GM12878 (cell line): ENCODE data around the gene GUCY1A2. TPM values are rescaled to one million over a fixed set of nuclear protein-coding genes. Genes with fewer than 3 reads are reported as not detected.

Experiments used
- ATAC-seq: fragments of 200-7000 bp; cut with Tn5 transposase; 3 replicates; pipeline ENCODE4 v1.9.1; 2020; ENCODE audit warnings: mild to moderate bottlenecking, moderate library complexity
- BruUV-seq: library from RNA; stranded (reverse); fragments of 400-500 nt; replicated peaks from 2 replicates; lab custom pipeline; 2021; lab: Mats Ljungman, UMichigan
- CTCF ChIA-PET: fragments of 300-600 bp; sonication (Branson Sonifier 250); formaldehyde crosslinking; extraction: SDS; loops from one replicate; lab custom pipeline; 2021; ENCODE audit warnings: inconsistent platforms; lab: Yijun Ruan, JAX
- POLR2A ChIA-PET: fragments of 350-600 bp; formaldehyde crosslinking; extraction: SDS; loops from one replicate; lab custom pipeline; 2021; ENCODE audit warnings: inconsistent platforms; lab: Charles Lee
- RAD21 ChIA-PET: fragments of 300-600 bp; sonication (Branson Sonifier 250); formaldehyde crosslinking; loops from one replicate; lab custom pipeline; 2023; ENCODE audit warnings: antibody characterized with exemption; ENCODE audit not compliant: unreplicated experiment; lab: Charles Lee
- SMC1A ChIA-PET: fragments of 300-600 bp; sonication (Branson Sonifier 250); formaldehyde crosslinking; loops from one replicate; lab custom pipeline; 2023; ENCODE audit not compliant: unreplicated experiment, uncharacterized antibody; lab: Charles Lee
- DNase-seq: peaks from one replicate; pipeline ENCODE4 v3.0.0-alpha.2; 2011; ENCODE audit warnings: low read depth, low spot score
- FAIRE-seq: peaks from 3 replicates; lab custom pipeline; 2011; peaks lifted over from hg19 to GRCh38; lab: Jason Lieb, UNC
- H2AFZ ChIP-seq: 2 replicates; pipeline ENCODE4 v1.6.0; 2011; ENCODE audit warnings: low read depth, low read length, control low read depth; ENCODE audit not compliant: control insufficient read depth
- H3K27ac ChIP-seq: 2 replicates; pipeline ENCODE4 v1.5.1; 2011; ENCODE audit warnings: control low read depth; ENCODE audit not compliant: control insufficient read depth, insufficient read depth
- H3K27me3 ChIP-seq, 2 experiments: replicated peaks in 1 of 2; 2 replicates each; pipeline versions ENCODE4 v1.6.0 to v1.6.1; 2011; ENCODE audit warnings: low read length in 1 of 2; ENCODE audit not compliant: control insufficient read depth in 2 of 2, insufficient read depth in 2 of 2
- H3K36me3 ChIP-seq, 2 experiments: 2 replicates each; pipeline ENCODE4 v1.5.1; 2011; ENCODE audit warnings: low read length in 1 of 2; ENCODE audit not compliant: control insufficient read depth in 2 of 2, insufficient read depth in 2 of 2
- H3K4me1 ChIP-seq: 2 replicates; pipeline ENCODE4 v1.6.1; 2011; ENCODE audit warnings: mild to moderate bottlenecking, low read length, moderate library complexity, mixed read lengths; ENCODE audit not compliant: control insufficient read depth, insufficient read depth
- H3K4me2 ChIP-seq: 2 replicates; pipeline ENCODE4 v1.6.0; 2011; ENCODE audit warnings: control low read depth; ENCODE audit not compliant: control insufficient read depth, insufficient read depth
- H3K4me3 ChIP-seq: fragments of 200-600 bp; sonication (generic); 2 replicates; pipeline ENCODE4 v1.5.1; 2016
- H3K79me2 ChIP-seq: 2 replicates; pipeline ENCODE4 v1.6.0; 2011; ENCODE audit warnings: low read length; ENCODE audit not compliant: control insufficient read depth, insufficient read depth
- H3K9ac ChIP-seq: 2 replicates; pipeline ENCODE4 v1.8.0; 2011; ENCODE audit warnings: low read length, control low read depth, mixed read lengths; ENCODE audit not compliant: control insufficient read depth, insufficient read depth
- H3K9me3 ChIP-seq: replicated peaks from 3 replicates; pipeline ENCODE4 v1.5.1; 2011; ENCODE audit warnings: mild to moderate bottlenecking, low read length; ENCODE audit not compliant: control insufficient read depth, insufficient read depth
- H4K20me1 ChIP-seq: 2 replicates; pipeline ENCODE4 v1.6.0; 2011; ENCODE audit not compliant: control insufficient read depth, insufficient read depth
- BRCA1 ChIP-seq: IDR thresholded peaks from 2 replicates; pipeline ENCODE4 v1.6.1; 2011; ENCODE audit warnings: low read depth, low read length, improper control_type of control experiment
- CBFB ChIP-seq: IDR thresholded peaks from 2 replicates; pipeline ENCODE4 v1.6.1; 2016; ENCODE audit warnings: antibody characterized with exemption, low read depth
- EZH2 ChIP-seq: IDR thresholded peaks from 2 replicates; pipeline ENCODE4 v1.6.1; 2012; ENCODE audit warnings: low read depth, mild to moderate bottlenecking, control low read depth, inconsistent platforms, low read length, borderline replicate concordance; ENCODE audit not compliant: control insufficient read depth
- FOXK2 ChIP-seq: fragments of 450-650 bp; IDR thresholded peaks from 2 replicates; pipeline ENCODE4 v1.6.1; 2017; ENCODE audit warnings: mild to moderate bottlenecking, moderate library complexity
- HDAC2 ChIP-seq: fragments of 200-600 bp; sonication (generic); IDR thresholded peaks from 2 replicates; pipeline ENCODE4 v1.6.1; 2017
- IKZF2 ChIP-seq, 2 experiments: fragments of 450-650 bp; IDR thresholded peaks; 2 replicates each; pipeline ENCODE4 v1.6.1; 2017; ENCODE audit warnings: mild to moderate bottlenecking in 2 of 2, moderate library complexity in 2 of 2
- JUND ChIP-seq: IDR thresholded peaks from 2 replicates; pipeline ENCODE4 v1.6.1; 2012; ENCODE audit warnings: low read depth, mild to moderate bottlenecking, low read length, improper control_type of control experiment, moderate library complexity
- RCOR1 ChIP-seq: conservative IDR thresholded peaks from 2 replicates; pipeline ENCODE4 v1.6.1; 2012; ENCODE audit warnings: low read depth, low read length, improper control_type of control experiment
- SIN3A ChIP-seq: IDR thresholded peaks from 2 replicates; pipeline ENCODE4 v1.6.1; 2012; ENCODE audit warnings: low read depth, low read length, improper control_type of control experiment
- SMAD5 ChIP-seq: IDR thresholded peaks from 2 replicates; pipeline ENCODE4 v1.6.1; 2016; ENCODE audit warnings: antibody characterized with exemption, low read depth
- SUPT20H ChIP-seq: IDR thresholded peaks from 2 replicates; pipeline ENCODE4 v1.6.1; 2011; ENCODE audit warnings: low read depth, mild to moderate bottlenecking, low read length, moderate library complexity, borderline replicate concordance; ENCODE audit not compliant: control insufficient read depth
- ZNF24 ChIP-seq: fragments of 450-650 bp; IDR thresholded peaks from 2 replicates; pipeline ENCODE4 v1.6.1; 2017; ENCODE audit warnings: antibody characterized with exemption, mild to moderate bottlenecking
- in situ Hi-C: fragments of 300-500 bp; cut with MboI; formaldehyde crosslinking; loops from 9 replicates; pipeline ENCODE4 v1.14.3; 2018; ENCODE audit warnings: mixed read lengths
- intact Hi-C: fragments of 100-400 bp; cut with micrococcal nuclease; formaldehyde crosslinking; loops from one replicate; pipeline ENCODE4 v1.14.2; 2022; ENCODE audit not compliant: unreplicated experiment
- polyA plus RNA-seq, 11 experiments: library from polyadenylated mRNA; depleted of rRNA in 4 of 11; unstranded in 6 of 11; stranded (reverse) in 5 of 11; fragments of >200 nt; fragmentation: Nextera tagmentation in 4 of 11; fragmentation: Illumina TruSeq in 1 of 11; extraction: Ambion mirVana in 4 of 11; extraction: Trizol in 1 of 11; gene quantifications; 1 replicate in 1 of 11; 2 replicates in 10 of 11; pipeline versions ENCODE4 v1.2.1 to v1.2.3, GENCODE V29; 2011 to 2016; ENCODE audit warnings: inconsistent platforms in 2 of 11, missing spikeins in 2 of 11, low read depth in 1 of 11
- total RNA-seq, 4 experiments: library from RNA; depleted of rRNA in 3 of 4; stranded (reverse); fragments of >200 nt in 3 of 4; fragmentation: Illumina TruSeq in 1 of 4; extraction: Trizol in 1 of 4; gene quantifications; 2 replicates each; pipeline versions ENCODE4 v1.2.1 to v1.2.3, GENCODE V29; 2013 to 2021
- TF ChIP-seq, protein P1 (sequence below): fragments of 450-650 bp; IDR thresholded peaks from 2 replicates; pipeline ENCODE4 v1.6.1; 2017; ENCODE audit warnings: borderline replicate concordance
- TF ChIP-seq, protein P2 (sequence below): fragments of 450-650 bp; IDR thresholded peaks from 2 replicates; pipeline ENCODE4 v1.6.1; 2014; ENCODE audit warnings: mild to moderate bottlenecking
- TF ChIP-seq, protein P3 (sequence below): fragments of 450-650 bp; IDR thresholded peaks from 2 replicates; pipeline ENCODE4 v1.6.1; 2018; ENCODE audit warnings: mild to moderate bottlenecking, low read depth, moderate library complexity; ENCODE audit not compliant: partially characterized antibody

The GUCY1A2 gene
- total and polyA plus RNA-seq, 10 of the 15 experiments (the other 5 are each of a cell fraction or from before 2014, with no cell fraction given) = under 0.01 to 0.03 (median under 0.01) TPM; not detected in 4

DNA sequence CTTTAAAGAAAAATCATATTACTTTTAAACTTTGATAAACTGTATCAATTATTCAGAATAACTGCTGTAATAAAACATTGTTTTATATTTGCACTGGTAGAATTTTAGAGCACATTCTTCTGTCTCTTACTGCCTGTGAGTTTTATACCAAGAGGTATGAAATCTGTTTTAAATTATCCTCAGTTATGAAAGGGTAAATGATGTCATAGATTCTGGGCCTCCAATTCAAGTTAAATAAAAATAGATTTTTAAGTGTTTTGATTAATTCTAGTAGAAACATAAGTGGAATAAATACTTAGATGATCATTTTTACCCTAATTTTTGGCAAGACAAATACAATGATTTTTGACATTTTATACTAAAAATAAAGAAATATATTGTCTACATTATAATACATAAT lies 93.0 kb downstream of the GUCY1A2 start:
- BruUV-seq = no TSS peak
- no peak overlapping the region for H3K4me2 ChIP-seq

More for the DNA sequence above, 93.0 kb downstream of the GUCY1A2 start:
- DNase-seq (no peak), ATAC-seq (no peak), FAIRE-seq (no peak)
- ChIA-PET CTCF (no interaction called here), RAD21 (no interaction called here), SMC1A (no interaction called here), POLR2A (no interaction called here)
- Histone ChIP-seq H2AFZ (no peak overlapping the region), H3K4me1 (no peaks in the 10 kb centered on the region), H3K36me3 (no peaks in the 10 kb centered on the region), H3K4me3 (no peak overlapping the region), H3K27me3 (no peaks in the 10 kb centered on the region), H3K9ac (no peak overlapping the region), H3K9me3 (no peaks in the 10 kb centered on the region), H4K20me1 (no peaks in the 10 kb centered on the region), H3K27ac (no peak overlapping the region), H3K79me2 (no peaks in the 10 kb centered on the region)
- in situ Hi-C loops (no loop called here), intact Hi-C loops (no loop called here)
- no peak for TF ChIP-seq FOXK2
- no peak for TF ChIP-seq EZH2
- no peak for TF ChIP-seq SUPT20H
- no peak for TF ChIP-seq HDAC2
- TF ChIP-seq BRCA1 = no peak
- TF ChIP-seq ZNF24 = no peak
- no peak for TF ChIP-seq CBFB
- no peak for TF ChIP-seq RCOR1
- TF ChIP-seq SMAD5 = no peak
- TF ChIP-seq, protein P1, sequence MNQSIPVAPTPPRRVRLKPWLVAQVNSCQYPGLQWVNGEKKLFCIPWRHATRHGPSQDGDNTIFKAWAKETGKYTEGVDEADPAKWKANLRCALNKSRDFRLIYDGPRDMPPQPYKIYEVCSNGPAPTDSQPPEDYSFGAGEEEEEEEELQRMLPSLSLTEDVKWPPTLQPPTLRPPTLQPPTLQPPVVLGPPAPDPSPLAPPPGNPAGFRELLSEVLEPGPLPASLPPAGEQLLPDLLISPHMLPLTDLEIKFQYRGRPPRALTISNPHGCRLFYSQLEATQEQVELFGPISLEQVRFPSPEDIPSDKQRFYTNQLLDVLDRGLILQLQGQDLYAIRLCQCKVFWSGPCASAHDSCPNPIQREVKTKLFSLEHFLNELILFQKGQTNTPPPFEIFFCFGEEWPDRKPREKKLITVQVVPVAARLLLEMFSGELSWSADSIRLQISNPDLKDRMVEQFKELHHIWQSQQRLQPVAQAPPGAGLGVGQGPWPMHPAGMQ = no peak
- TF ChIP-seq, protein P2, sequence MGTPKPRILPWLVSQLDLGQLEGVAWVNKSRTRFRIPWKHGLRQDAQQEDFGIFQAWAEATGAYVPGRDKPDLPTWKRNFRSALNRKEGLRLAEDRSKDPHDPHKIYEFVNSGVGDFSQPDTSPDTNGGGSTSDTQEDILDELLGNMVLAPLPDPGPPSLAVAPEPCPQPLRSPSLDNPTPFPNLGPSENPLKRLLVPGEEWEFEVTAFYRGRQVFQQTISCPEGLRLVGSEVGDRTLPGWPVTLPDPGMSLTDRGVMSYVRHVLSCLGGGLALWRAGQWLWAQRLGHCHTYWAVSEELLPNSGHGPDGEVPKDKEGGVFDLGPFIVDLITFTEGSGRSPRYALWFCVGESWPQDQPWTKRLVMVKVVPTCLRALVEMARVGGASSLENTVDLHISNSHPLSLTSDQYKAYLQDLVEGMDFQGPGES = no peak
- no peak for TF ChIP-seq IKZF2 (IDR thresholded peaks at IDR 0.05)
- no peak for TF ChIP-seq JUND
- TF ChIP-seq SIN3A = no peak
- TF ChIP-seq, protein P3, sequence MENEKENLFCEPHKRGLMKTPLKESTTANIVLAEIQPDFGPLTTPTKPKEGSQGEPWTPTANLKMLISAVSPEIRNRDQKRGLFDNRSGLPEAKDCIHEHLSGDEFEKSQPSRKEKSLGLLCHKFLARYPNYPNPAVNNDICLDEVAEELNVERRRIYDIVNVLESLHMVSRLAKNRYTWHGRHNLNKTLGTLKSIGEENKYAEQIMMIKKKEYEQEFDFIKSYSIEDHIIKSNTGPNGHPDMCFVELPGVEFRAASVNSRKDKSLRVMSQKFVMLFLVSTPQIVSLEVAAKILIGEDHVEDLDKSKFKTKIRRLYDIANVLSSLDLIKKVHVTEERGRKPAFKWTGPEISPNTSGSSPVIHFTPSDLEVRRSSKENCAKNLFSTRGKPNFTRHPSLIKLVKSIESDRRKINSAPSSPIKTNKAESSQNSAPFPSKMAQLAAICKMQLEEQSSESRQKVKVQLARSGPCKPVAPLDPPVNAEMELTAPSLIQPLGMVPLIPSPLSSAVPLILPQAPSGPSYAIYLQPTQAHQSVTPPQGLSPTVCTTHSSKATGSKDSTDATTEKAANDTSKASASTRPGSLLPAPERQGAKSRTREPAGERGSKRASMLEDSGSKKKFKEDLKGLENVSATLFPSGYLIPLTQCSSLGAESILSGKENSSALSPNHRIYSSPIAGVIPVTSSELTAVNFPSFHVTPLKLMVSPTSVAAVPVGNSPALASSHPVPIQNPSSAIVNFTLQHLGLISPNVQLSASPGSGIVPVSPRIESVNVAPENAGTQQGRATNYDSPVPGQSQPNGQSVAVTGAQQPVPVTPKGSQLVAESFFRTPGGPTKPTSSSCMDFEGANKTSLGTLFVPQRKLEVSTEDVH = no peak
